HK-2 (cell line): ENCODE results near the gene TRIM68.
A peak's percentile ranks its signal among the peaks of the same experiment; 100 is the strongest.

Source experiments
- DNase-seq: peaks from one replicate; pipeline ENCODE4 v3.0.0-alpha.2; 2018; ENCODE audit not compliant: unreplicated experiment

The TRIM68 gene

DNA sequence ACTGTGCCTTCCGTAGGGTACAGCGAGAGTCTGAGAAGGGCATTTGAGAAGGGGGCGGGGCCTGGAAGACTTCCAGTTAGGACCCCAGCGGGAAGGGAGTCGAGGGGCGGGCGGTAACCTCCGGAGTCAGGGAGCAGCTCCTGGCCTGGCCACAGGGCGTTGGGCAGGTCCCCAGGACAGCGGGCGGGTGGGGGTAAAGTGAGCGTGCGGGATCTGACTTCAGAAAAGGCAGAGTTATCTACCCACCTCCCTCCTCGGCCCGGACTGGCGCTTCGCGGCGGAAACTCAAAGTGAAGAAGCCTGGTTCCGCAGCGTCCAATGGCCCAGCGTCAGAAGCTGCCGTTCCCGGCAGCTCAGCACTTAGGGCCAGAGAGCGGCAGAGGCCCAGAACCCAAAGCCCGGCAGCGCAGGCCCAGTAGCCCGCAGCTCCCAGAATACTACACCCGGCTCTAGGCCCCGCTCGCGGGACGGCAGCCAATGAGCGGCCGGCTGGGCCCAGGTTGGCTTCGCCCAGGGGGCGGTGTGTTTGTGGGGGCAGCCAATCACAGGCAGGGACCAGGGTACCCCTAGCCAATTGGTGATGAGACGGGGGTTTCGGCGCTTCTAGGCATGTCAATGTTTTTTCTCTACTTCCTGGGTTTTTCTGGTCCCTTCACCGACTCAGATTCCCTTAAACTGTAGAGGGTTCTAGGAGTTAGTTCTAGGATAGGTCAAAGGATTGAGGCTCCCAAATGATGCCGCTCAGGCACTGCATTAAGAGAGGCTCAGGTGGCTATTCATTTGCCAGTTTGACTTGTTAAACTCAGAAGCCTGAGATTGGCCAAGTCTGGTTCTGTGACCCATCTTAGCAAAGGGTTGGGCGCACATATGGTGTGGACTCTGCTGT, at the start of gene TRIM68:
Gene TRIM68 (minus strand): TSS at position 451 of the 886 bp plus-strand sequence. CDS start 2,727 bp downstream, outside the sequence.
- peak; percentile 92 for DNase-seq

DNA sequence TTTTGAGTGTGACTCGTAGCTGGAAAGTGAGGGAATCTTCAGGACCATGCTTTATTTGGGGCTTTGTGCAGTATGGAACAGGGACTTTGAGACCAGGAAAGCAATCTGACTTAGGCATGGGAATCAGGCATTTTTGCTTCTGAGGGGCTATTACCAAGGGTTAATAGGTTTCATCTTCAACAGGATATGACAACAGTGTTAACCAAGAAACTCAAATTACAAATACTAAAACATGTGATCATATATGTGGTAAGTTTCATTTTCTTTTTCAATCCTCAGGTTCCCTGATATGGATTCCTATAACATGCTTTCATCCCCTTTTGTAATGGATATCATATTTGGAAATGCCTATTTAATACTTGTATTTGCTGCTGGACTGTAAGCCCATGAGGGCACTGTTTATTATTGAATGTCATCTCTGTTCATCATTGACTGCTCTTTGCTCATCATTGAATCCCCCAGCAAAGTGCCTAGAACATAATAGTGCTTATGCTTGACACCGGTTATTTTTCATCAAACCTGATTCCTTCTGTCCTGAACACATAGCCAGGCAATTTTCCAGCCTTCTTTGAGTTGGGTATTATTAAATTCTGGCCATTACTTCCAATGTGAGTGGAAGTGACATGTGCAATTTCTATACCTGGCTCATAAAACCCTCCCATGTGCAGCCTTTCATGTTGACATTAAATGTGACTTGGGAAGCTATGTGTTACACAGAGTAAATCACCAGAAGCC, 46.8 kb upstream of the TRIM68 start:
- no peak for DNase-seq

DNA sequence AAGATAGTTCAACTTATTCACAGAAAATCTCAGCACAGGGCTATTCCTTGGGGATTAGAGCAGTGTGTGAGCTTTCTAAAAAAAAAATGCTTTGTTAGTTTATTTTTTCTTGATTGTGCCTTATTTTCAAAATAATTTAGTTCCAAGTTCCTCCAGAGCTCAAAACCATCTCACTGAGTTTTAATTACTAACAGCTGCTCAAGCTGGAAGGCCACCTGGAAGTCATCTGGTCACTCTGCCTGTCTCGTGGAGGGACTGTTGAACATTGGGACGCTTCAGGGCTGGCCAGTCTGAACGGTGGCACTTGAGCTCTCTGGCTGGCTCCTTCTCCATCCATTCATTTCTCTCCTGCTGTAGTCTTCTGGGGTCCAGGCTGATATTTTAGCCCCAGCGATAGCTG, 39.7 kb upstream of the TRIM68 start:
- no peak for DNase-seq

DNA sequence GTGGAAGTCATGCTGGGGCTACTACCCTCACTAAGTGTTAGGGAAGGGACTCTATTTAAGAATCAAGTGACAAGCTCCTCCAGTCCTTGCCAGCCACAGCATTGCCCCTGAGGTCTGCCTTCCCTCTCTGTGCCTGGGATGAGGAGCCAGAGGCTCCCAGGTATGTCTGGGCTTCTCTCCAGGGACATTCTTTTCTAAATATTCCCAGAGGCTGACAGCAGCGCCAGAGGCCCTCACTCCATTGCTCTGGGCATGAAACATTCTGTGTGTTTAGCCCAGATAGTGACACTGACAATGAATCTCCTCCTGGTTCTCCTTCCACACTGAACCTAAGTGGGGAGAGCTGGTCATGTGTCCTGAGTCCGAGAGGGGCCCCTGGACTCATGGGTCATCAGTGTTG, 37.9 kb upstream of the TRIM68 start:
- no peak for DNase-seq

- no peak for DNase-seq
Observed at GRCh38 chr11:4644233-4644632, 36.2 kb upstream of the TRIM68 start.

DNA sequence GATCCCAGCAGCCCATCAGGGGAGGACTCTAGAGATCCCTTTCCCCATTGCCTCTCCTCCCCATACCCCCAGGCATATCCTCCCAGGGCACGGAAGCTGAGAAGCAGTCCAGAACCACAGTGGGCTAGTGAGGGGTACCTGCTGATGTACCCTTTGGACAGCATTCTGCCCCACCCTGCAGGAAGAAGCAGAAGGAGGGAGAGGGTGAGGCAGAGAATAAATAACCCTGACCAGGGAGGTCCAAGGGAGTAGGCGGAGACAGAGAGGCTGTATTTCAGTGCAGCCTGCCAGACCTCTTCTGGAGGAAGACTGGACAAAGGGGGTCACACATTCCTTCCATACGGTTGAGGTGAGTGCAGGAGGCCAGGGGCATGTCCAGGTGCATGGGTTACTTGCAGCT, 35.7 kb upstream of the TRIM68 start, which contains the start of gene OR51E1:
Gene OR51E1 (plus strand): TSS at position 301 of the 400 bp plus-strand sequence. CDS start 8,545 bp downstream, outside the sequence.
- no peak for DNase-seq

- no peak for DNase-seq
Observed at GRCh38 chr11:4643076-4643475, 35.0 kb upstream of the TRIM68 start.

DNA sequence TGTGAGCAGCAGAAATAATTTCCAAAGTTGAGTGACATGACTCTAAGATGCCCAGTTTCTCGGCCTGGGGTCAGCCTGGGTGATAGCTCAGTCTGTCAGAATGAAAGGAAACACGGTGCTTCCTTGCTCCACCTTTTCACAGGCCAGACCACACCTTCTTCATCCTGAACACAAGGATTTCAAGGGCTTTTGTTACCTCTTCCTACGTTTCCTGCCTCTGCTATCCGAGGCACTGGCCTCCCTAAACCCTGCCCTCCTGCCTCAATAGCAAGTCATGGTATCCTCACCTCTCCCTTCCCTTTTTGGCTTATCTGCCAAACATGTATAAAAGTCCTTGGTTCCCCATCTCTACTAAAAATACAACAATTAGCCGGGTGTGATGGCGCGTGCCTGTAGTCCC, 34.0 kb upstream of the TRIM68 start:
- DNase-seq = no peak

GRCh38 chr11:4641501-4641900, 33.5 kb upstream of the TRIM68 start:
- DNase-seq = no peak

- no peak for DNase-seq
Observed at GRCh38 chr11:4639931-4640330, 31.9 kb upstream of the TRIM68 start.

GRCh38 chr11:4637662-4638047, 29.6 kb upstream of the TRIM68 start:
- no peak for DNase-seq

DNA sequence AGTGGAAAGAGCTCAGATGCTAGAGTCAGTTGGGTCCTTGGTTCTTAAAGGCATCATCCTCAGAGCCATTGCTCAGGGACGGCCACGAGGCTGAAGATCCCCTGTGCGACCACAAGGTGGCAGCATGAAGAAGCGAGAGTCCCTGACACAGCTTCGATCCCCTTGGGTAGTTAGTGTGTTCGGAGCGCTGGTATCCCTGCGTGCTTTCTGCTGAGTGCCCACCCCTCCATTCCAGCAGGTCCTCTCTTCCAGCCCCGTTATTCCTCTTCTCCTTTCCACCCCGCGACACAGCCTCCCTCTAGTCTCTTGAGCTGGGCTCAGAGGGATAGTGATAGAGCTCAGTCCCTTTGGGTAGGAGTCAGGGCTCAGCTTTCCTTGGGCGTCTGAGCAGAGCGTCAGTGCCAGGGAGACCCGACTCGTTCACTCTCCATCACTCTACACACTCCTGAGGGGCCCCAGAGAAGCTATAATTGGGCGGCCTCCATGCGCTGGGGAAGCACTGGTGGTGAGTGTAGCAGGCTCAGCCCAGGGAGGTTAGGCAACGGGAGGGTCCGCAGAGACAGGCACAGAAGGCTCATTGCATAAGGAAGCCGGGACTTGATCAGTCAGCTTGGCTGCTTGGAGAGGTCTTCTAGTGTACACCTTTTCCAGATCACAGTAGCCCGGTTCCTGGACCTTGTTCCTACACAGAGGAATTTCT, 29.1 kb upstream of the TRIM68 start, which contains the start of gene OR51D1:
Gene OR51D1 (plus strand): TSS at position 516 of the 700 bp plus-strand sequence. CDS start 2,314 bp downstream, outside the sequence.
- DNase-seq = peak; percentile 50

- no peak for DNase-seq
Observed at GRCh38 chr11:4636136-4636535, 28.1 kb upstream of the TRIM68 start.

- DNase-seq = peak; percentile 57
Observed at GRCh38 chr11:4626207-4627099, 18.4 kb upstream of the TRIM68 start.

DNA sequence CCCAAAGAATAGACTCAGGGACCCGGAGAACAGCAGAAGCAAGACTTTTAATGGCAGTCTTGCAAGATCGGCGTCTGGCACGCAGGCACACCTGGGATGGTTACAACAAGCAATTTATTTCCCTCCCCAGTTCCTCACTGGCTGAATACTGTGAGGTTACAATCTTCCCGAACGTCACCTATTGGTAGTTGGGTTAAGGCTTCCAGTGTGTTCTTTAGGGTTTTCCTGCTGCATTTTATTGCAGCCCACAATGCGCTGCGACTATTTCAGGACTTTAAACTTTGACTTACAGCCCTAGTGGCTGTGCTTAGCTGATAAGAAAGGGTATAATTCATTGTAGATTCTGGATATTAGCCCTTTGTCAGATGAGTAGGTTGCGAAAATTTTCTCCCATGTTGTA, 11.5 kb upstream of the TRIM68 start:
- DNase-seq = no peak

DNA sequence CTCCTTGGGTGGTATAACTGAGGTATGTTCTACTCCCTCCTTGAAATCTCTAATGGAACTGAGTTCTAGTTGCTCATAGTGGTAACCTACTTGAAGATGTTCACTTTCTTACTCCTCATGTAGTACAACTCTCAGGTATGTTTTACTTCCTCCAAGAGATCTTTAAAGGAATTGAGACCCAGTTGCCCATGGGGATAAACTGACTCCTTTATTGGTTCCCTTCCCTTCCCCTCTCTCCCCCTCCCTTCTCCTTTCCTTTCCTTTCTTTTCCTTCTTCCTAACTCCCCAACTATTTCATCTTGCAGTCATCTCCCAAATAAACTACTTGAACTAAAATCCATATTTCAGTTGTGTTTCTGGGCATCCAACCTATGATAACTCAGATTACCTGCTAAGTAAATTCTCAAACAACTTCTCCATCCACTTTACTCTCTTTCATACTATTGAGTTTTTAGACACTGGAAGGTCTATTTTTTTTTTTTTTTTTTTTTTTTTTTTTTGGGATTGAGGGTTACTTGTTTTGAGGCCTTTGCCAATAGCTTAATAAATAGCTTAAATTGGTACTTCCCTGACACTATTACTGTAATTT, 7.9 kb upstream of the TRIM68 start:
- DNase-seq = no peak

DNA sequence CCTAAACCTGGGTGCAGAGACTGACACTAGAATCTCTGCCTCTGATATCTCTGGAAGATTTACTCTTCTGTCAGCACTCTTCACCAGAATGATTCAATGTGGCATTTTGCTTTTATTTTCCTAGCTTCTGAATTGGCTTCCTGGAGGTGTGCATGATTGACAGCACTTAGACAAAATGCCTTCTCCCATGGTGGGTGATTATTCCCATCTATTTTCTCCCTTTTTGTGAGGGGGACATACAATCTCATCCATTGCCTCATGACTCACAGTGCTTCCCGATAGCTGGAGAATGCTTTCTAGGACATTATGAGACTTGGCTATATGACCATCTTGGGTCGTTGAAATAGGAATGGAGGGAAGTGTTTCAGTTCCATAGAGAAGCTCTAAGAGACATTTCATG, 4.0 kb upstream of the TRIM68 start:
- DNase-seq = no peak

- no peak for DNase-seq
Observed at GRCh38 chr11:4610258-4610935, 2.4 kb upstream of the TRIM68 start.

GRCh38 chr11:4607096-4607495, 935 bp downstream of the TRIM68 start:
- DNase-seq = no peak
